ENCODE results near the gene SV2A.
"Not testable (repeated sequence)": the region's sequence is repeated elsewhere in the genome, so short reads cannot be mapped to it uniquely, and the experiment has no call there.

The SV2A gene

DNA sequence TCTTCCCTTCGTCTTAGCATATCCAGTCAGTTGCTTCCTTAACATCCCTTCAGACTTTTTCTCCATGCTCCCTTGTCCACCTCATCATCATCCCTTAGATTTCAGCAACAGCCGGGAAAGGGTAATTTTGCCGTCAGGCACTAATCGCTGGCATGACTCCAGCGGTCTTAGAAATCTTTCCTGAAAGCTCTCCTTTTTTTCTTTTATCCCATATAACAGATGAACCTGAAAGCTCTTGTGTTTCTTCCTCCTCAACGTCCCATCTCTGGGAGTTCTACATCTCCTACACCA, 28.7 kb downstream of the SV2A start:
- no peak for ATAC-seq
- TF ChIP-seq GLIS3 (CRISPR knock-in tag; IDR thresholded peaks at IDR 0.05) (no peak), SNAI2 (CRISPR knock-in tag; IDR thresholded peaks at IDR 0.05) (no peak), OSR1 (CRISPR knock-in tag; IDR thresholded peaks at IDR 0.05) (no peak), BACH2 (CRISPR knock-in tag; IDR thresholded peaks at IDR 0.05; ENCODE audit: borderline replicate concordance) (no peak), RARB (CRISPR knock-in tag; IDR thresholded peaks at IDR 0.05) (no peak), ZFP30 (CRISPR knock-in tag; IDR thresholded peaks at IDR 0.05) (no peak), ZNF8 (CRISPR knock-in tag; IDR thresholded peaks at IDR 0.05) (no peak), ISL1 (CRISPR knock-in tag; IDR thresholded peaks at IDR 0.05) (no peak), ARNTL (CRISPR knock-in tag; IDR thresholded peaks at IDR 0.05; ENCODE audit: borderline replicate concordance, low read depth) (no peak)

DNA sequence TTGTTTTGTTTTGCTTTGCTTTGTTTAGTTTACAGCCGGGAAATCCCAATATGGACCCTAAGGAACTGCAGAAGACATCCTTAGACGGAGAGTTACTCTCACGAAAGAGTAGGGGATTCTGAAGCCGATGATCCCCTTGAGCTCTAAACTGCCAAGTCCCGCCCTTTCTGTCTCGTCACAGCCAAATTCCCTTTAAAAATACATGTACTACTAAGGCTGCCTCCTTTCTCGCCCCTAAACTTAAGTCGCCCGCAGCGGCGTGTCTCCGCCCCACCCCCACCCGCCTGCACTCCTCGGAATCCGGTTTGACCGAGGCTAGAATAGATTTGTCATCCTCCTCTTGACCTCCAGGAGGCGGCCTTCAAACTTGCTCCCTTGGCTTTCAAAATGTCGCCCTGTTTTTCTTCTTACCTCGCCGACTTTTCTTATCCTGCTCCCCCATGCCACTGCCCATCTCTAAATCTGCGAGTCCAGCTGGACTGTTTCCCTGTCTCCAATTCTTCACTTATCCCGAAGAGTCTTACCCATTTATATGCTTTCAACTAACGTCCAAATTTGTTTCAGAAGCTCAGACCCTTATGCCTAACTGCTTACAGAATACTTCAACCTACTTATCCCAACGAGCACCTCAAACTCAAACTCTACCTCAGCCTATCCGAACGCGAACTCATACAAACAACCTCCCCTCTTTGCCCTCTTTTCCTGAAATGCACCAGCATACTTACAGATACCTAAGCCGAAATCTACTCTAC, 29.2 kb downstream of the SV2A start:
- peak; percentile 12 for ATAC-seq
- peak; percentile 36; the same call in 1 of the 2 replicates for TF ChIP-seq ZC3H10 (CRISPR knock-in tag; IDR thresholded peaks at IDR 0.05)
- TF ChIP-seq, protein P1, sequence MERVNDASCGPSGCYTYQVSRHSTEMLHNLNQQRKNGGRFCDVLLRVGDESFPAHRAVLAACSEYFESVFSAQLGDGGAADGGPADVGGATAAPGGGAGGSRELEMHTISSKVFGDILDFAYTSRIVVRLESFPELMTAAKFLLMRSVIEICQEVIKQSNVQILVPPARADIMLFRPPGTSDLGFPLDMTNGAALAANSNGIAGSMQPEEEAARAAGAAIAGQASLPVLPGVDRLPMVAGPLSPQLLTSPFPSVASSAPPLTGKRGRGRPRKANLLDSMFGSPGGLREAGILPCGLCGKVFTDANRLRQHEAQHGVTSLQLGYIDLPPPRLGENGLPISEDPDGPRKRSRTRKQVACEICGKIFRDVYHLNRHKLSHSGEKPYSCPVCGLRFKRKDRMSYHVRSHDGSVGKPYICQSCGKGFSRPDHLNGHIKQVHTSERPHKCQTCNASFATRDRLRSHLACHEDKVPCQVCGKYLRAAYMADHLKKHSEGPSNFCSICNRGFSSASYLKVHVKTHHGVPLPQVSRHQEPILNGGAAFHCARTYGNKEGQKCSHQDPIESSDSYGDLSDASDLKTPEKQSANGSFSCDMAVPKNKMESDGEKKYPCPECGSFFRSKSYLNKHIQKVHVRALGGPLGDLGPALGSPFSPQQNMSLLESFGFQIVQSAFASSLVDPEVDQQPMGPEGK (CRISPR knock-in tag; IDR thresholded peaks at IDR 0.05; ENCODE audit: borderline replicate concordance) = no peak

DNA sequence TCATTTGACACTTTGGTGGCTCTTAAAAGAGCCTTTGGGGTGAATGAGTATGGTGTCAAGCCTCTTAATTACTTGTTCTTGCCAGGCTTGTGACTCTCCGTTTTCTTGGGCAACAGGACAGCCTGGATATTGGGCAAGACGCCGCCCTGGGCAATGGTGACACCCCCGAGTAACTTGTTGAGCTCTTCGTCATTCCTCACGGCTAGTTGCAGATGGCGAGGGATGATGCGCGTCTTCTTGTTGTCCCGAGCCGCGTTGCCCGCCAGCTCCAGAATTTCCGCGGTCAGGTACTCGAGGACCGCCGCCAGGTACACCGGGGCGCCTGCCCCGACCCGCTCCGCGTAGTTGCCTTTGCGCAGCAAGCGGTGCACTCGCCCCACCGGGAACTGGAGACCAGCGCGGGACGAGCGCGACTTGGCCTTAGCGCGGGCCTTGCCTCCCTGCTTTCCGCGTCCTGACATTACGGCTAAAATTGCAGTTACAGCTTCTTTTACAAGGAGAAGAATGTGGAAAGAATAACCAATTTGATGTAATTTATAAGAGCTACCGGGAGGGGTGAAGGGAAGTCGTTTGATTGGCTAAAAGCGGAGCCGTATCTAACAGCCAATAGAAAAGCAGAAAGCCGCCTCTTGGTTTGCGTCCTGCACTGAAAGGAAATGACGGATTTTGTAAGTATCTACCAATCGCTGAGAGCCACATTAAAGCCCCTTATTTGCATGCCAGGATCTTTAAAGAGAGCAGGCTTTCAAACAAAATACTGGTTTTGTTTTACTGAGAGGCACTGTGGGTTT, 30.0 kb downstream of the SV2A start:
- ATAC-seq = peak; percentile 67
- TF ChIP-seq ZC3H10 (CRISPR knock-in tag; IDR thresholded peaks at IDR 0.05) (0 out of 2 replicates have a peak, but pooled peaks have one; percentile 14), ESRRG (CRISPR knock-in tag; IDR thresholded peaks at IDR 0.05) (no peak), GLIS3 (CRISPR knock-in tag; IDR thresholded peaks at IDR 0.05) (0 out of 2 replicates have a peak, but pooled peaks have one; percentile 53), TOX (CRISPR knock-in tag; IDR thresholded peaks at IDR 0.05; ENCODE audit: borderline replicate concordance) (0 out of 2 replicates have a peak, but pooled peaks have one; percentile 27)
- TF ChIP-seq, protein P2, sequence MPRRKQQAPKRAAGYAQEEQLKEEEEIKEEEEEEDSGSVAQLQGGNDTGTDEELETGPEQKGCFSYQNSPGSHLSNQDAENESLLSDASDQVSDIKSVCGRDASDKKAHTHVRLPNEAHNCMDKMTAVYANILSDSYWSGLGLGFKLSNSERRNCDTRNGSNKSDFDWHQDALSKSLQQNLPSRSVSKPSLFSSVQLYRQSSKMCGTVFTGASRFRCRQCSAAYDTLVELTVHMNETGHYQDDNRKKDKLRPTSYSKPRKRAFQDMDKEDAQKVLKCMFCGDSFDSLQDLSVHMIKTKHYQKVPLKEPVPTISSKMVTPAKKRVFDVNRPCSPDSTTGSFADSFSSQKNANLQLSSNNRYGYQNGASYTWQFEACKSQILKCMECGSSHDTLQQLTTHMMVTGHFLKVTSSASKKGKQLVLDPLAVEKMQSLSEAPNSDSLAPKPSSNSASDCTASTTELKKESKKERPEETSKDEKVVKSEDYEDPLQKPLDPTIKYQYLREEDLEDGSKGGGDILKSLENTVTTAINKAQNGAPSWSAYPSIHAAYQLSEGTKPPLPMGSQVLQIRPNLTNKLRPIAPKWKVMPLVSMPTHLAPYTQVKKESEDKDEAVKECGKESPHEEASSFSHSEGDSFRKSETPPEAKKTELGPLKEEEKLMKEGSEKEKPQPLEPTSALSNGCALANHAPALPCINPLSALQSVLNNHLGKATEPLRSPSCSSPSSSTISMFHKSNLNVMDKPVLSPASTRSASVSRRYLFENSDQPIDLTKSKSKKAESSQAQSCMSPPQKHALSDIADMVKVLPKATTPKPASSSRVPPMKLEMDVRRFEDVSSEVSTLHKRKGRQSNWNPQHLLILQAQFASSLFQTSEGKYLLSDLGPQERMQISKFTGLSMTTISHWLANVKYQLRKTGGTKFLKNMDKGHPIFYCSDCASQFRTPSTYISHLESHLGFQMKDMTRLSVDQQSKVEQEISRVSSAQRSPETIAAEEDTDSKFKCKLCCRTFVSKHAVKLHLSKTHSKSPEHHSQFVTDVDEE (CRISPR knock-in tag; IDR thresholded peaks at IDR 0.05) = no peak
- TF ChIP-seq, protein P3, sequence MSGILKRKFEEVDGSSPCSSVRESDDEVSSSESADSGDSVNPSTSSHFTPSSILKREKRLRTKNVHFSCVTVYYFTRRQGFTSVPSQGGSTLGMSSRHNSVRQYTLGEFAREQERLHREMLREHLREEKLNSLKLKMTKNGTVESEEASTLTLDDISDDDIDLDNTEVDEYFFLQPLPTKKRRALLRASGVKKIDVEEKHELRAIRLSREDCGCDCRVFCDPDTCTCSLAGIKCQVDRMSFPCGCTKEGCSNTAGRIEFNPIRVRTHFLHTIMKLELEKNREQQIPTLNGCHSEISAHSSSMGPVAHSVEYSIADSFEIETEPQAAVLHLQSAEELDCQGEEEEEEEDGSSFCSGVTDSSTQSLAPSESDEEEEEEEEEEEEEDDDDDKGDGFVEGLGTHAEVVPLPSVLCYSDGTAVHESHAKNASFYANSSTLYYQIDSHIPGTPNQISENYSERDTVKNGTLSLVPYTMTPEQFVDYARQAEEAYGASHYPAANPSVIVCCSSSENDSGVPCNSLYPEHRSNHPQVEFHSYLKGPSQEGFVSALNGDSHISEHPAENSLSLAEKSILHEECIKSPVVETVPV (CRISPR knock-in tag; IDR thresholded peaks at IDR 0.05) = no peak
- TF ChIP-seq, protein P4, sequence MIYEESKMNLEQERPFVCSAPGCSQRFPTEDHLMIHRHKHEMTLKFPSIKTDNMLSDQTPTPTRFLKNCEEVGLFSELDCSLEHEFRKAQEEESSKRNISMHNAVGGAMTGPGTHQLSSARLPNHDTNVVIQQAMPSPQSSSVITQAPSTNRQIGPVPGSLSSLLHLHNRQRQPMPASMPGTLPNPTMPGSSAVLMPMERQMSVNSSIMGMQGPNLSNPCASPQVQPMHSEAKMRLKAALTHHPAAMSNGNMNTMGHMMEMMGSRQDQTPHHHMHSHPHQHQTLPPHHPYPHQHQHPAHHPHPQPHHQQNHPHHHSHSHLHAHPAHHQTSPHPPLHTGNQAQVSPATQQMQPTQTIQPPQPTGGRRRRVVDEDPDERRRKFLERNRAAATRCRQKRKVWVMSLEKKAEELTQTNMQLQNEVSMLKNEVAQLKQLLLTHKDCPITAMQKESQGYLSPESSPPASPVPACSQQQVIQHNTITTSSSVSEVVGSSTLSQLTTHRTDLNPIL (CRISPR knock-in tag; IDR thresholded peaks at IDR 0.05; ENCODE audit: low read depth) = 0 out of 2 replicates have a peak, but pooled peaks have one; percentile 18
- TF ChIP-seq, protein P1 (CRISPR knock-in tag; IDR thresholded peaks at IDR 0.05; ENCODE audit: borderline replicate concordance) = peak; percentile 54; the same call in 1 of the 2 replicates

DNA sequence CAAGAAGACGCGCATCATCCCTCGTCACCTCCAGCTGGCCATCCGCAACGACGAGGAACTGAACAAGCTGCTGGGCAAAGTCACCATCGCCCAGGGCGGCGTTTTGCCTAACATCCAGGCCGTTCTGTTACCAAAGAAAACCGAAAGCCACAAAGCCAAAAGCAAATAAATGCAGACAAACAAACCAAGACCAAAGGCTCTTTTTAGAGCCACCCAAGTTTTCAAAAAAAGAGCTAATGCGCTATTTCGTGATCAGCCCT, 30.5 kb downstream of the SV2A start:
- ATAC-seq = not testable (repeated sequence)
